IPS DF 4.7 (cell line): ENCODE results near the gene RNU6-1.

Experiments
- DNase-seq: peaks from one replicate; pipeline ENCODE4 v3.0.0-alpha.2; 2013; ENCODE audit warnings: low spot score; ENCODE audit errors: extremely low read depth

The RNU6-1 gene

DNA sequence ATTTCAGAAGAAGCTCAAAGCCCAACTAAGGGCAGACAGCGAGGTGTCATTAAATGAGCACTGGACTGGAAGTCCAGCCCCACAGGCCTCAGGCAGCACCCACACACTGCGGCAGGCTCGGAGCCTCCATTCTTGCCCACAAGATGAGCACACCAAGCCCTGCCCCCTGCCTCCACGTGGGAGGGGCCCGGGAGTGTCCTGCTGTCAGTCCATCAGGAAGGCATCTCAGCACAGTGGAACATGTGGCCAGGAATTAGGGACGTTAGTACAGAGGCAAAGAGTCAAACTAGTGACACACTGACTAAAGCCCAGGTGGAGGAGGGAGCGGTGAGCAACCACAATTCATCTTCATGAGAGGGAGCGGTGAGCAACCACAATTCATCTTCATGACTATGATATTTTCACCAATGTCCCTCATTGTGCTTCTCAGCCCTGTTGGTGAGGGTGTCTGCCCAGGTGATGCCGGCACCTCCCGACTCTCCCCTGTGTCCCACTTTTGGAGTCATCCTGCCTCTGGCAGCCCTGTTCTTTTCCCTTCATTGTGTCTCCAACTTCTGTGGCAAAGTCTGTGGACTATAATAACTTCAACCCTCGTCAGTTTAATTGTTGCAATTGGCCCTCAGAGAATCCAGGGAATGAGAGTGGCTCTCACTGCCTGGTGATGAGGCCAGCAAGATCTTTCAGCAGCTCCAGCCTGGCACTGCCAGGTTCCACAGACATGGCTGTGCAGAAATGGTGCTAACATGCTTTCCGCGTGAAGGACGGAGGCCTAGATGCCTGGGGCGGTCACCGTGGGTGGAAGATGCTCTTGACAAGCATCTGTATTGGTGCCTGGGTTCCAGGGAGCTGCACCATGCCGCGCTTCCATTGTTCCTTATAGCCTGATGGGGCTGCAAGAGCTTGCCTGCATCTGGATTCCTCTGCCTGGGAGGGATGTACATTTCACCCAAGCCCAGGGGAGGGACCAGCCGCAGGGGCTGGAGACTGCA lies 37.6 kb downstream of the RNU6-1 start:
- no peak for DNase-seq

DNA sequence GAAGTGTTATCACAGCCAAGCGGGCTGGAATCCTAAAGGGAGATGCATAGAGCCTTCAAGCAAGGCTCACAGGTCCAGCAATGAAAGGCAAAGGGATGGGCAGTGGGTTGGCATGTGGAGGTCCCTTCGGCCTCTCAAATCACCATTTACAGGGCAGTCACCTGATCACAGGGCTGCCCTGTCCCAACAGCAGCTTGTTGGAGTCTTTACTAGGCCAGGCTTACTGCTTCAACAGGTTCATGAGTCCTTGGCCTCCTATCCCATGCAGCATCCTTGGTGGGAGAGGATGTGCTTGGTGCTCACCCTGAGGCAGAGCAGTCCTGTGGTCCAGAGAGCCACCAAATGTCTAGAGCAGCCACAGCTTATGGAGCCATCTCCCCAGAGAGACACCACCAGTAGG lies 38.7 kb downstream of the RNU6-1 start:
- DNase-seq, result no peak

DNA sequence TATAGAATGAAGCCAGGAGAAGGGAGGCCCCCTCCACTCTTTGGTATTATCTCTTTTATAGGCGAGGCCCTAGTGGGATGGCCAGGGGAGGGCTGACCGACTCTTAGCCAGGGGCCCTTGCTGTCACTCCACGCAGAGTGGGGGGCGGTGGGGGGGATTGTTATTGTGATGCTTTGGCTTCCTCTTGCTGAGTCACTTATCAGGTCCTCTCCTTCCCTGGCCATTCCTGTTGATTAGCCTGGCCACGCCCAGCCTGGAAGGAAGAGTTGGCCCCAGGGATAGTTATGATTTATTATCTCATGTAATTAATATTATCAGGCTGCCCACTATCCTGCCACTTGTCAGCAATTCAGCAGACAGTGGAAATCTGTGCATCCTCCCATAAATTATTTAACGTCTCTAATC lies 40.0 kb downstream of the RNU6-1 start:
- DNase-seq, result no peak

DNA sequence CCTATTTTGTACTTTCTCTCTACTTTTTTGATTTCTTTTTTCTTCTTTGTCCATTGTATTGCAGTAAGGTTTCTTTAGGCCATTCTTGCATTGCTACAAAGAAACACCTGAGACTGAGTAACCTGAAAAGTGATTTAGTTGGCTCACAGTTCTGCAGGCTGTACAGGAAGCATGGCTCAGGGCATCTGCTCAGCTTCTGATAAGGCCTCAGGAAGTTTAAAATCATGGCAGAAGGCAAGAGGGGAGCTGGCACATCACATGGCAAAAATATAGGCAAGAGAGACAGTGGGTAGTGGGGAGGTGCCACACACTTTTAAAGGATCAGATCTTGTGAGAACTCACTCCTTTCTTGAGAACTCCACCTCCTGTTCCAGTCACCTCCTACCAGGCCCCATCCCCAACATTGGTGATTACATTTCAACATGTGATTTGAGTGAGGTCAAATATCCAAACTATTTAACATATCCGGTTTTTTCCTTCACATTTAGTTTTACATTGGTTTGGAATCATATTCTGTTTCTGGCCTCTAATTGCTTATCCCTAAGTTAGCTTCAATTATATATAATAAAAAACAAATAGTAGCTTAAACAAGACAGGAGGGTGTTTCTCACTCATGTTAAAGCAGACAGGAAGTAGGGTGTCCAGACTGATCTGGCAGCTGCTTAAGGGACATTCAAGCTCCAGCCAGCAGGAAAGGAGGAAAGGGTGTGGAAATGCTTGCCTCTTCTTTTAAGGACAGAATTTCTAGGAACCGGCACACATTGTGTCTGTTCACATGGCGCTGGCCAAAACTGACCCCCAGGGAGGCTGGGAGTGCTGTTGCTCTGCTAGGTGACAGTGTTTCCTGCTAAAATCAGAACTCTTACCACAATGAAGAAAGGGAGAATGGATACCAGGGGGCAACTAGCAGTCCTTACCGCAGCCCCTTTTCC lies 43.4 kb downstream of the RNU6-1 start:
- DNase-seq, result no peak

DNA sequence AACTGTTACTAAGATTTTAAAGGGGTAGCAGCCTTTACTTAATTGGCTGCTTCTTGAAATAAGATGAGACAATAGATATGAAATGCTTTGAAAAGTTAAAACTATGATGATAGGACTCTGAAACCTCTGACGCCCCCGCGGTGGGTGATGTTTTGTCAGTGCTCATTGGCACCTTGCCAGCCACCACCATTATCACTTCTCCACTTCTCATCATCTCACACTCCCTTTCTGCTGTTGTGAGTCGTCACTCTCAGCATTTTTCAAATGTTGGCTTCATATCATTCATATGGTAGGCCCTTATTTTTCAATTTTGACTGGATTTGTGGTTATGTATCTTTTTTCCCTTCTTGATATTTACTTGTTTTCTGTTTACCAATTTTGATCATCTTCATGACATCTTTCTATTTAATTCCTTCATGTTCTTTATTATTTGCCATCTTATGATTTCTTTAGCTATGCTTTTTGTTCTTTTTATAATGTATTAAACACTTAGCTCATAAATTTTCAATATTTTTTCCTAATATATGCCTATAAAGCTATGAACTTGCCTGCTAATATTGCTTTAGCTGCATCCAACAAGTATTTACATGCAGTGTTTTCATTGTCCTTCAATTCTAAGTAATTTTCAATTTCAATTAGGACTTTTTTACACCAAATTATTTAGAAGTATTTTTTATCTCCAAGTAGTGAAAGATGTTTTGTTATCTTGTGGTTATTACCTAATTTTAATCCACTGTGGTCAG lies 44.8 kb downstream of the RNU6-1 start:
- no peak for DNase-seq

- no peak for DNase-seq
Observed at GRCh38 chr15:67792250-67792942, 47.4 kb downstream of the RNU6-1 start.

DNA sequence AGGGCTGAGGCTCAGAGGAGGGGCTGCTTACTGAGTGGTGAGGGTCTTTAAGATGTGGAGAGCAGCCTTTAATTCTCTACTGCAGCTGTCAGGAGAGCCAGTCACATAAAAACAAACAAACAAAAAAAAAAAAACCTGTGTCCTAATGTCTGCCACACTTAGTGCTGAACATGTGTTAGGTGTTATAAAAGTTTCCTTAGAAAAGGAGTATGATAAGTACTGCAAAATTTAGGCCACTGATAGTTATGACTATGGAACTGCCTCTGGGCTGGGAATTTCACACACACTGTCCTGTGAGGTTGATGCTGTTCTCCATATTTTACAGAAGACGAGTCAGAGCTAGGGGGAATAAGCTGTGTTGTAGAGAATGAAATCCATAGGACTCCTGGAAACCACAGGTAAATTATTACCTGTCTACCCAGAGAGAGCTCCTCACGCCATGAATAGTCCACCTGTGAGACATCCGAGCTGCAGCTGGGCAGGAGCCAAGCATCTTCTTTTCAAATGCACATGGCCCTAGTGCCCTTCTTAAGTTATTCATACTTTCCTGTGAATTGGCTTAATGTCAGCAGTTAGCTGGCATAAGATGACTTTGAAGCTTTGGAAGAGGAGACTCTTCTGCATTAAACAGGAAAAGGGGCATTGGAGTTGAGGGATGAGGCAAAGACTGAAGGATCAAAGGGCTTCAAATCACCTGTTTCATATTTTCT lies 49.1 kb downstream of the RNU6-1 start:
- DNase-seq, result peak; percentile 44
